ENCODE results near the gene KCNQ1OT1. TPM values are rescaled to one million over a fixed set of nuclear protein-coding genes. Genes with fewer than 3 reads are reported as not detected.
A peak's percentile ranks its signal among the peaks of the same experiment; 100 is the strongest.

KCNQ1OT1 gene
- total and polyA plus RNA-seq, 2 of the 4 experiments (the other 2 are of a cell fraction): 0.14 to 2.0 TPM

DNA sequence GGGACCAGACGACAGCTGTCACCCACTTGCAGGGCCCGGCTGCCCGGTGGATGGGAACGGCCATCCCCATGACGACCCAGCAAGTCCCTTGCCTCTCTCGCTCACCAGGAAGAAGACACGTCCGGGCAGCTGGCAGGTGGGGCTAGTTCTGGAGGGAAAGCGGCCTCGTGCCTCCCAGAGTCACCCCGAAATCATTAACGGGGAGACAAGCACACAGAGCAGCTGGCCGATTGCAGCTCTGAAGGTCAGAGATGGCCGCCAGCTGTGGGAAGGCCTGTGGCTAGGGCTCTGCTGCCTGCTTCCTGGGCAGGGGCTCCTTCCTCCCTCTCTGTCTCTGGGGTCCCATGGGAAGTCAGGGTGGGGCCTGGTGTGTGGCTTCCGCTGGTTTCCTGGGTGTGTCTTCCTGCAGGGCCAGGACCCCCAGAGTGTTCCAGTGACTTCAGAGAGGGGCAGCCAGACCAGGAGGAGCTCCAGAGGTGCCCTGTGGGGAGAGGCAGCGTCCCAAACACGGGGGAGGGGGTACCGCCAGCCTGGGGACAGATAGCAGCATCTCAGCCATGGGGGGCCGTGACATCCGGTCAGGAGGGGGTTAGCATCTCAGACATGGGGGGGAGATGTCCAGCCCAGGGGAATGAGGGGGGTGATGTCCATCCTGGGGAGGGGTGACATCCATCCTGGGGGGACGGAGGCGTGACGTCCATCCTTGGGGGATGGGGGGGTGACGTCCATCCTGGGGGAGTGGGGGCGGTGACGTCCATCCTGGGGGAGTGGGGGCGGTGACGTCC is 140.1 kb downstream of the KCNQ1OT1 start:
- no peak overlapping the region for H3K4ac ChIP-seq (ENCODE audit: low read depth, low read length)
- POLR2A ChIA-PET (ENCODE audit: unreplicated experiment): no interaction called here
- DNase-seq (no peak), ATAC-seq (ENCODE audit: low read depth) (no peak)
- H2AFZ ChIP-seq (replicated peaks; ENCODE audit: low read length, poor library complexity): peak overlapping the region; percentile 32
- no peaks in the 10 kb centered on the region for H3K36me3 ChIP-seq (ENCODE audit: control insufficient read depth, insufficient read depth, low read length)
- H3K79me1 ChIP-seq (ENCODE audit: low read depth in 1 of 2, low read length in 2 of 2): no peaks in the 10 kb centered on the region
- in situ Hi-C loops (cut with MboI; ENCODE audit: low sequenced_read_pairs): no loop called here
- H4K5ac ChIP-seq (ENCODE audit: low read depth, low read length): no peak overlapping the region
- CTCF ChIA-PET: no interaction called here
- H3K4me1 ChIP-seq (ENCODE audit: control insufficient read depth, insufficient read depth, low read length): no peaks in the 10 kb centered on the region
- TF ChIP-seq MAZ (IDR thresholded peaks at IDR 0.05; ENCODE audit: borderline replicate concordance, low read depth, low read length) (no peak), RAD21 (IDR thresholded peaks at IDR 0.05; ENCODE audit: low read length) (no peak), ELK1 (IDR thresholded peaks at IDR 0.05; ENCODE audit: borderline replicate concordance, low read depth, low read length) (no peak), POLR2A (IDR thresholded peaks at IDR 0.05; ENCODE audit: low read depth, low read length) (no peak), RFX5 (IDR thresholded peaks at IDR 0.05; ENCODE audit: low read depth, low read length) (no peak), NFE2L2 (IDR thresholded peaks at IDR 0.05; ENCODE audit: low read depth, low read length) (no peak), BHLHE40 (IDR thresholded peaks at IDR 0.05; ENCODE audit: low read depth, low read length) (no peak), SMC3 (IDR thresholded peaks at IDR 0.05; ENCODE audit: low read depth, low read length) (no peak), CHD1 (IDR thresholded peaks at IDR 0.05; ENCODE audit: low read depth, low read length) (no peak), MXI1 (IDR thresholded peaks at IDR 0.05; ENCODE audit: borderline replicate concordance, low read depth, low read length) (no peak), RCOR1 (IDR thresholded peaks at IDR 0.05; ENCODE audit: insufficient replicate concordance, low read length) (no peak), MAFK (IDR thresholded peaks at IDR 0.05; ENCODE audit: low read depth, low read length) (no peak), CTCF (conservative IDR thresholded peaks at IDR 0.05; ENCODE audit: low read depth, low read length) (no peak)
- TF ChIP-seq, protein P1, sequence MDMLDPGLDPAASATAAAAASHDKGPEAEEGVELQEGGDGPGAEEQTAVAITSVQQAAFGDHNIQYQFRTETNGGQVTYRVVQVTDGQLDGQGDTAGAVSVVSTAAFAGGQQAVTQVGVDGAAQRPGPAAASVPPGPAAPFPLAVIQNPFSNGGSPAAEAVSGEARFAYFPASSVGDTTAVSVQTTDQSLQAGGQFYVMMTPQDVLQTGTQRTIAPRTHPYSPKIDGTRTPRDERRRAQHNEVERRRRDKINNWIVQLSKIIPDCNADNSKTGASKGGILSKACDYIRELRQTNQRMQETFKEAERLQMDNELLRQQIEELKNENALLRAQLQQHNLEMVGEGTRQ (IDR thresholded peaks at IDR 0.05; ENCODE audit: low read depth, low read length): no peak
- peaks cover 36% of the 10 kb centered on the region for H3K27me3 ChIP-seq (ENCODE audit: control insufficient read depth, insufficient read depth, low read length)
- WGBS, 2 experiments (ENCODE audit: extremely low coverage in 2 of 2, insufficient read length in 1 of 2): 36% methylated on average over 6 of the region's 28 CpGs; no CpG with 5 or more reads in 1 of the 2 experiments
- peaks cover 4% of the 10 kb centered on the region; the same call in 1 of the 2 replicates for H3K9me3 ChIP-seq (ENCODE audit: control insufficient read depth, insufficient read depth, low read length)
- dilution Hi-C loops (cut with HindIII; ENCODE audit: low sequenced_read_pairs, unreplicated experiment): no loop called here
- no peak overlapping the region for H4K91ac ChIP-seq (ENCODE audit: insufficient read depth, low read depth, low read length)
- H3K9ac ChIP-seq (ENCODE audit: low read depth, low read length): no peak overlapping the region
- H3K18ac ChIP-seq (ENCODE audit: low read depth, low read length): no peak overlapping the region
- H2BK120ac ChIP-seq (ENCODE audit: low read depth, low read length): no peak overlapping the region
- no peak overlapping the region for H4K8ac ChIP-seq (ENCODE audit: low read depth in 2 of 2, low read length in 2 of 2)
- no peak overlapping the region for H2AK5ac ChIP-seq (ENCODE audit: low read depth, low read length)
- H2BK15ac ChIP-seq (ENCODE audit: low read depth, low read length): no peak overlapping the region
- no peak overlapping the region for H3K27ac ChIP-seq (ENCODE audit: insufficient read depth, low read length)
- H2BK20ac ChIP-seq (ENCODE audit: low read depth, low read length): no peak overlapping the region
- H3K4me3 ChIP-seq (ENCODE audit: insufficient read depth, low read depth, low read length): no peak overlapping the region
- no peak overlapping the region for H3K4me2 ChIP-seq (ENCODE audit: low read depth, low read length)
- H3K23ac ChIP-seq (ENCODE audit: low read depth, low read length): no peak overlapping the region
- no peaks in the 10 kb centered on the region; the same call in 1 of the 2 replicates for H4K20me1 ChIP-seq (ENCODE audit: insufficient read depth, low read length)
- no peak overlapping the region for H2BK5ac ChIP-seq (ENCODE audit: low read depth, low read length, poor library complexity, severe bottlenecking)
- no peak overlapping the region for H2AK9ac ChIP-seq (replicated peaks; ENCODE audit: low read depth, low read length, poor library complexity)
- H3K9me1 ChIP-seq (ENCODE audit: insufficient read depth, low read length): no peaks in the 10 kb centered on the region
- BruUV-seq (replicated peaks): no TSS peak
- no peak overlapping the region for H3K56ac ChIP-seq (ENCODE audit: extremely low read depth, insufficient read depth, low read length)
- H3K14ac ChIP-seq (replicated peaks; ENCODE audit: low read depth, low read length): no peak overlapping the region
- intact Hi-C loops (cut with micrococcal nuclease): no loop called here
